Stimulated activated naive CD8-positive, alpha-beta T cell treated with anti-CD3 and anti-CD28 coated beads, Interleukin-15, amount 100 ng/mL, for 72 hours (primary cell): ENCODE measurements around the gene PCNX3.
"Not testable (repeated sequence)": the region's sequence is repeated elsewhere in the genome, so short reads cannot be mapped to it uniquely, and the experiment has no call there.

Experiments
- ATAC-seq: fragments of 150-1000 bp; cut with Tn5 transposase; 2 replicates; pipeline ENCODE4 v1.10.0; 2021; ENCODE audit warnings: mild to moderate bottlenecking, moderate library complexity
- DNase-seq, 2 donors: peaks; one replicate each; pipeline ENCODE4 v3.0.0; 2021 to 2022
- H3K27ac Mint-ChIP-seq, 2 donors: one replicate each; pipeline ENCODE4 v1.8.0; 2022; ENCODE audit warnings: mild to moderate bottlenecking in 2 of 2, mixed read lengths in 2 of 2, moderate library complexity in 2 of 2
- H3K27me3 Mint-ChIP-seq: one replicate; pipeline ENCODE4 v1.8.0; 2022; ENCODE audit warnings: mixed read lengths
- H3K4me1 Mint-ChIP-seq: one replicate; pipeline ENCODE4 v1.8.0; 2022; ENCODE audit warnings: mild to moderate bottlenecking, mixed read lengths
- H3K4me3 Mint-ChIP-seq, 2 donors: one replicate each; pipeline ENCODE4 v1.8.0; 2022; ENCODE audit warnings: mild to moderate bottlenecking in 2 of 2, mixed read lengths in 2 of 2, moderate library complexity in 1 of 2
- H3K9me3 Mint-ChIP-seq, 2 donors: one replicate each; pipeline ENCODE4 v1.8.0; 2022; ENCODE audit warnings: mixed read lengths in 2 of 2

The PCNX3 gene

GRCh38 chr11:65657426-65657825, 41.9 kb downstream of the PCNX3 start:
- no peak for DNase-seq
- Mint-ChIP-seq H3K4me1 (peaks cover 81% of the 10 kb centered on the region), H3K27ac (peak overlapping the region in 1 of 2 donors; percentile 89), H3K4me3 (no peak overlapping the region), H3K9me3 (no peaks in the 10 kb centered on the region), H3K27me3 (no peaks in the 10 kb centered on the region)
- no peak for ATAC-seq

GRCh38 chr11:65658174-65659021, 42.8 kb downstream of the PCNX3 start:
- H3K4me1 Mint-ChIP-seq = peaks cover 72% of the 10 kb centered on the region
- no peak overlapping the region for H3K4me3 Mint-ChIP-seq
- DNase-seq (no peak), ATAC-seq (no peak)
- no peaks in the 10 kb centered on the region for H3K27me3 Mint-ChIP-seq
- H3K27ac Mint-ChIP-seq = no peak overlapping the region
- H3K9me3 Mint-ChIP-seq = no peaks in the 10 kb centered on the region

GRCh38 chr11:65660038-65660437, 44.5 kb downstream of the PCNX3 start:
- ATAC-seq = no peak
- Mint-ChIP-seq H3K4me1 (peaks cover 62% of the 10 kb centered on the region), H3K4me3 (peak overlapping the region; percentile 13 to 29), H3K27me3 (no peaks in the 10 kb centered on the region), H3K9me3 (no peaks in the 10 kb centered on the region), H3K27ac (peak overlapping the region; percentile 16 to 73)
- DNase-seq = no peak

GRCh38 chr11:65660908-65661307, 45.3 kb downstream of the PCNX3 start:
- ATAC-seq, H3K9me3 Mint-ChIP-seq, DNase-seq, H3K27me3 Mint-ChIP-seq: not testable (repeated sequence)
- Mint-ChIP-seq H3K4me1 (peaks cover 63% of the 10 kb centered on the region), H3K4me3 (peak overlapping the region; percentile 81 to 85), H3K27ac (peak overlapping the region in 1 of 2 donors; percentile 84)

- H3K27ac Mint-ChIP-seq = peak overlapping the region; percentile 33 to 54
- peak overlapping the region; percentile 81 to 85 for H3K4me3 Mint-ChIP-seq
- H3K4me1 Mint-ChIP-seq = peaks cover 55% of the 10 kb centered on the region
- DNase-seq (no peak), ATAC-seq (no peak)
- no peaks in the 10 kb centered on the region for H3K9me3 Mint-ChIP-seq
- H3K27me3 Mint-ChIP-seq = no peaks in the 10 kb centered on the region
Measured at GRCh38 chr11:65661599-65662246, 46.1 kb downstream of the PCNX3 start.

- Mint-ChIP-seq H3K27ac (peak overlapping the region in 1 of 2 donors; percentile 54), H3K9me3 (no peaks in the 10 kb centered on the region), H3K27me3 (no peaks in the 10 kb centered on the region), H3K4me1 (peaks cover 50% of the 10 kb centered on the region), H3K4me3 (peak overlapping the region; percentile 81 to 85)
- DNase-seq = no peak
- ATAC-seq = peak; percentile 29
Measured at GRCh38 chr11:65662247-65662798, 46.7 kb downstream of the PCNX3 start.

- Mint-ChIP-seq H3K4me1 (peaks cover 45% of the 10 kb centered on the region), H3K27me3 (no peaks in the 10 kb centered on the region), H3K9me3 (no peaks in the 10 kb centered on the region), H3K27ac (peak within 1 kb of the TSS; percentile 91 to 97), H3K4me3 (peak within 1 kb of the TSS; percentile 87 to 90)
- ATAC-seq (peak; percentile 92), DNase-seq (peak; percentile 96 to 97)
Measured at GRCh38 chr11:65662799-65663638, 47.4 kb downstream of the PCNX3 start, which contains the start of gene RELA. Gene RELA, minus strand, starts transcription at chr11:65662916. Its CDS starts 84 bp downstream, at chr11:65662832.

- Mint-ChIP-seq H3K27me3 (no peaks in the 10 kb centered on the region), H3K4me3 (peak overlapping the region; percentile 87 to 90), H3K27ac (peak overlapping the region; percentile 91 to 97), H3K4me1 (peaks cover 43% of the 10 kb centered on the region), H3K9me3 (no peaks in the 10 kb centered on the region)
- ATAC-seq = peak; percentile 55
- peak in 1 of 2 donors; percentile 59 for DNase-seq
Measured at GRCh38 chr11:65663639-65664200, 48.1 kb downstream of the PCNX3 start.

GRCh38 chr11:65672180-65672860, 56.7 kb downstream of the PCNX3 start:
- Mint-ChIP-seq H3K4me3 (no peak overlapping the region), H3K4me1 (peaks cover 7% of the 10 kb centered on the region), H3K9me3 (no peaks in the 10 kb centered on the region), H3K27me3 (no peaks in the 10 kb centered on the region), H3K27ac (no peak overlapping the region)
- no peak for DNase-seq
- peak; percentile 62 for ATAC-seq

GRCh38 chr11:65672982-65673381, 57.4 kb downstream of the PCNX3 start:
- no peak overlapping the region for H3K4me3 Mint-ChIP-seq
- no peaks in the 10 kb centered on the region for H3K27me3 Mint-ChIP-seq
- DNase-seq (no peak), ATAC-seq (no peak)
- H3K27ac Mint-ChIP-seq = no peak overlapping the region
- H3K4me1 Mint-ChIP-seq = peaks cover 7% of the 10 kb centered on the region
- no peaks in the 10 kb centered on the region for H3K9me3 Mint-ChIP-seq

- ATAC-seq (no peak), DNase-seq (no peak)
- Mint-ChIP-seq H3K27me3 (no peaks in the 10 kb centered on the region), H3K9me3 (no peaks in the 10 kb centered on the region), H3K4me3 (no peak overlapping the region), H3K4me1 (no peaks in the 10 kb centered on the region), H3K27ac (peak overlapping the region in 1 of 2 donors; percentile 42)
Measured at GRCh38 chr11:65680192-65680743, 64.7 kb downstream of the PCNX3 start.

GRCh38 chr11:65683480-65683879, 67.9 kb downstream of the PCNX3 start:
- H3K27ac Mint-ChIP-seq, H3K9me3 Mint-ChIP-seq, H3K27me3 Mint-ChIP-seq, ATAC-seq, H3K4me1 Mint-ChIP-seq, DNase-seq, H3K4me3 Mint-ChIP-seq: not testable (repeated sequence)

- no peaks in the 10 kb centered on the region for H3K27me3 Mint-ChIP-seq
- H3K4me1 Mint-ChIP-seq = no peaks in the 10 kb centered on the region
- DNase-seq = no peak
- no peak overlapping the region for H3K4me3 Mint-ChIP-seq
- H3K27ac Mint-ChIP-seq = no peak overlapping the region
- no peaks in the 10 kb centered on the region for H3K9me3 Mint-ChIP-seq
- no peak for ATAC-seq
Measured at GRCh38 chr11:65685981-65686380, 70.4 kb downstream of the PCNX3 start.
